Tibial nerve (tissue), 4 donors: ENCODE measurements around the gene PARN.

Experiments
- EP300 ChIP-seq, 2 donors: sonication (generic); formaldehyde crosslinking; IDR thresholded peaks; one replicate each; pipeline ENCODE4 v1.6.1; 2017; ENCODE audit warnings: antibody characterized with exemption in 2 of 2, mild to moderate bottlenecking in 1 of 2
- POLR2A ChIP-seq, 2 donors: fragments of 450-650 bp; IDR thresholded peaks; one replicate each; pipeline ENCODE4 v1.6.1; 2017; ENCODE audit warnings: antibody characterized with exemption in 2 of 2, mild to moderate bottlenecking in 2 of 2, moderate library complexity in 2 of 2
- TF ChIP-seq, protein P1 (sequence below), 5 experiments: fragments of 200-600 bp in 3 of 5; fragments of 450-650 bp in 2 of 5; sonication (generic) in 3 of 5; IDR thresholded peaks; one replicate each; pipeline ENCODE4 v1.5.1; 2016 to 2019; ENCODE audit warnings: antibody characterized with exemption in 5 of 5, mild to moderate bottlenecking in 3 of 5, moderate library complexity in 2 of 5

DNA sequence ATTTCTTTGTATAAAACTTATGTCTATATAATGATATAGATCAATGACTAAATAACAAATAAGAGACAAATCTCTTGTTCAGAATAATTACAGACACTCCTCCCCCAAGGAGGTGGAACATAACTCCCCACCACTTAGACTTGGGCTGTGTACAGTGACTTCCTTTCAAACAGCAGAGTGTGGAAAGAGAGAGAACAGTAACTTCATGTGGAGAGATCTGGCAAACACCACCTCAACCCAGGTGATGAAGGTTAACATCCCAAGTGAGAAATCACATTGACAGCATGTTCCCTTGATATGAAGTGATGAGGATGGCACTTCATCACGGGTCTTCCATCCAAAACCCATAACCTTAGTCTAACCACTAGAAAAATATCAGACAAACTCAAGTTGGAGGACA, 169.3 kb downstream of the PARN start:
- TF ChIP-seq, protein P1, sequence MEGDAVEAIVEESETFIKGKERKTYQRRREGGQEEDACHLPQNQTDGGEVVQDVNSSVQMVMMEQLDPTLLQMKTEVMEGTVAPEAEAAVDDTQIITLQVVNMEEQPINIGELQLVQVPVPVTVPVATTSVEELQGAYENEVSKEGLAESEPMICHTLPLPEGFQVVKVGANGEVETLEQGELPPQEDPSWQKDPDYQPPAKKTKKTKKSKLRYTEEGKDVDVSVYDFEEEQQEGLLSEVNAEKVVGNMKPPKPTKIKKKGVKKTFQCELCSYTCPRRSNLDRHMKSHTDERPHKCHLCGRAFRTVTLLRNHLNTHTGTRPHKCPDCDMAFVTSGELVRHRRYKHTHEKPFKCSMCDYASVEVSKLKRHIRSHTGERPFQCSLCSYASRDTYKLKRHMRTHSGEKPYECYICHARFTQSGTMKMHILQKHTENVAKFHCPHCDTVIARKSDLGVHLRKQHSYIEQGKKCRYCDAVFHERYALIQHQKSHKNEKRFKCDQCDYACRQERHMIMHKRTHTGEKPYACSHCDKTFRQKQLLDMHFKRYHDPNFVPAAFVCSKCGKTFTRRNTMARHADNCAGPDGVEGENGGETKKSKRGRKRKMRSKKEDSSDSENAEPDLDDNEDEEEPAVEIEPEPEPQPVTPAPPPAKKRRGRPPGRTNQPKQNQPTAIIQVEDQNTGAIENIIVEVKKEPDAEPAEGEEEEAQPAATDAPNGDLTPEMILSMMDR (IDR thresholded peaks at IDR 0.05), result no peak
- TF ChIP-seq POLR2A (IDR thresholded peaks at IDR 0.05) (no peak), EP300 (IDR thresholded peaks at IDR 0.05) (no peak)
